ENCODE measurements around the gene CDIPT.

GRCh38 chr16:29835926-29836325 is 27.1 kb downstream of the CDIPT start:
- TF ChIP-seq, protein P1, sequence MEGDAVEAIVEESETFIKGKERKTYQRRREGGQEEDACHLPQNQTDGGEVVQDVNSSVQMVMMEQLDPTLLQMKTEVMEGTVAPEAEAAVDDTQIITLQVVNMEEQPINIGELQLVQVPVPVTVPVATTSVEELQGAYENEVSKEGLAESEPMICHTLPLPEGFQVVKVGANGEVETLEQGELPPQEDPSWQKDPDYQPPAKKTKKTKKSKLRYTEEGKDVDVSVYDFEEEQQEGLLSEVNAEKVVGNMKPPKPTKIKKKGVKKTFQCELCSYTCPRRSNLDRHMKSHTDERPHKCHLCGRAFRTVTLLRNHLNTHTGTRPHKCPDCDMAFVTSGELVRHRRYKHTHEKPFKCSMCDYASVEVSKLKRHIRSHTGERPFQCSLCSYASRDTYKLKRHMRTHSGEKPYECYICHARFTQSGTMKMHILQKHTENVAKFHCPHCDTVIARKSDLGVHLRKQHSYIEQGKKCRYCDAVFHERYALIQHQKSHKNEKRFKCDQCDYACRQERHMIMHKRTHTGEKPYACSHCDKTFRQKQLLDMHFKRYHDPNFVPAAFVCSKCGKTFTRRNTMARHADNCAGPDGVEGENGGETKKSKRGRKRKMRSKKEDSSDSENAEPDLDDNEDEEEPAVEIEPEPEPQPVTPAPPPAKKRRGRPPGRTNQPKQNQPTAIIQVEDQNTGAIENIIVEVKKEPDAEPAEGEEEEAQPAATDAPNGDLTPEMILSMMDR (IDR thresholded peaks at IDR 0.05; ENCODE audit: insufficient read depth, low read depth, low read length), result no peak
- TF ChIP-seq EZH2 (IDR thresholded peaks at IDR 0.05; ENCODE audit: insufficient read depth, low read length), result no peak
